Activated B cell treated with CpG ODN at 0.5 μM for 24 hours (primary cell): ENCODE data around the gene ACBD6. TPM values are rescaled to one million over a fixed set of nuclear protein-coding genes. Genes with fewer than 3 reads are reported as not detected.

Source experiments
- ATAC-seq: fragments of 200-7000 bp; cut with Tn5 transposase; one replicate; pipeline ENCODE4 v1.10.0; 2021; ENCODE audit warnings: low read depth, mild to moderate bottlenecking, moderate library complexity
- CTCF ChIA-PET: fragments of 350-600 bp; sonication (Branson Sonifier 250); formaldehyde crosslinking; loops from one replicate; lab custom pipeline; 2021; ENCODE audit warnings: antibody characterized with exemption; lab: Charles Lee
- POLR2A ChIA-PET: fragments of 350-600 bp; sonication (Branson Sonifier 250); formaldehyde crosslinking; loops from one replicate; lab custom pipeline; 2021; ENCODE audit warnings: antibody characterized with exemption; lab: Charles Lee
- DNase-seq: peaks from one replicate; pipeline ENCODE4 v3.0.0; 2022
- H3K27ac Mint-ChIP-seq: one replicate; pipeline ENCODE4 v1.8.0; 2020; ENCODE audit warnings: mixed read lengths
- H3K27me3 Mint-ChIP-seq: one replicate; pipeline ENCODE4 v1.8.0; 2021; ENCODE audit warnings: mixed read lengths
- H3K36me3 Mint-ChIP-seq: one replicate; pipeline ENCODE4 v1.8.0; 2021; ENCODE audit warnings: low read depth, mixed read lengths
- H3K4me1 Mint-ChIP-seq: one replicate; pipeline ENCODE4 v1.8.0; 2021; ENCODE audit warnings: mixed read lengths
- H3K4me3 Mint-ChIP-seq: one replicate; pipeline ENCODE4 v1.8.0; 2020; ENCODE audit warnings: mild to moderate bottlenecking, mixed read lengths
- H3K9me3 Mint-ChIP-seq: one replicate; pipeline ENCODE4 v1.8.0; 2020; ENCODE audit warnings: mixed read lengths
- intact Hi-C: fragments of 100-400 bp; cut with micrococcal nuclease; formaldehyde crosslinking; loops from one replicate; pipeline ENCODE4 v1.15.1; 2024
- total RNA-seq: library from RNA; stranded (reverse); gene quantifications from 2 replicates; pipeline ENCODE4 v1.2.3, GENCODE V29; 2022
- TF ChIP-seq, protein P1 (sequence below): fragments of 200-600 bp; IDR thresholded peaks from one replicate; pipeline ENCODE4 v1.8.0; 2022; ENCODE audit warnings: antibody characterized with exemption, mild to moderate bottlenecking

Gene ACBD6
- total RNA-seq, 1 donor from 2014 or later, result 61.5 TPM

- H3K27me3 Mint-ChIP-seq, result no peaks in the 10 kb centered on the region
- DNase-seq (no peak), ATAC-seq (no peak)
- POLR2A ChIA-PET, result no interaction called here
- H3K9me3 Mint-ChIP-seq, result no peaks in the 10 kb centered on the region
- CTCF ChIA-PET, result interaction anchor here (2.5 kb wide), 1 partner anchor 342 kb away, joined by 13 read pairs; no protein-coding TSS in a partner anchor
- no peaks in the 10 kb centered on the region for H3K36me3 Mint-ChIP-seq
- peaks cover 4% of the 10 kb centered on the region for H3K4me1 Mint-ChIP-seq
- intact Hi-C loops, result loop anchor here (5.0 kb wide), 1 partner anchor 562 kb away; no protein-coding TSS in a partner anchor
- H3K27ac Mint-ChIP-seq, result no peak overlapping the region
- TF ChIP-seq, protein P1, sequence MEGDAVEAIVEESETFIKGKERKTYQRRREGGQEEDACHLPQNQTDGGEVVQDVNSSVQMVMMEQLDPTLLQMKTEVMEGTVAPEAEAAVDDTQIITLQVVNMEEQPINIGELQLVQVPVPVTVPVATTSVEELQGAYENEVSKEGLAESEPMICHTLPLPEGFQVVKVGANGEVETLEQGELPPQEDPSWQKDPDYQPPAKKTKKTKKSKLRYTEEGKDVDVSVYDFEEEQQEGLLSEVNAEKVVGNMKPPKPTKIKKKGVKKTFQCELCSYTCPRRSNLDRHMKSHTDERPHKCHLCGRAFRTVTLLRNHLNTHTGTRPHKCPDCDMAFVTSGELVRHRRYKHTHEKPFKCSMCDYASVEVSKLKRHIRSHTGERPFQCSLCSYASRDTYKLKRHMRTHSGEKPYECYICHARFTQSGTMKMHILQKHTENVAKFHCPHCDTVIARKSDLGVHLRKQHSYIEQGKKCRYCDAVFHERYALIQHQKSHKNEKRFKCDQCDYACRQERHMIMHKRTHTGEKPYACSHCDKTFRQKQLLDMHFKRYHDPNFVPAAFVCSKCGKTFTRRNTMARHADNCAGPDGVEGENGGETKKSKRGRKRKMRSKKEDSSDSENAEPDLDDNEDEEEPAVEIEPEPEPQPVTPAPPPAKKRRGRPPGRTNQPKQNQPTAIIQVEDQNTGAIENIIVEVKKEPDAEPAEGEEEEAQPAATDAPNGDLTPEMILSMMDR, result no peak
- H3K4me3 Mint-ChIP-seq, result no peak overlapping the region
Measured at GRCh38 chr1:180519846-180520245, 17.5 kb upstream of the ACBD6 start.

GRCh38 chr1:180515857-180516388, 13.5 kb upstream of the ACBD6 start:
- POLR2A ChIA-PET, result interaction anchor here (1.9 kb wide), 1 partner anchor 14 kb away, joined by 7 read pairs; the partner anchor contains the start of gene ACBD6
- H3K36me3 Mint-ChIP-seq, result no peaks in the 10 kb centered on the region
- no peak overlapping the region for H3K27ac Mint-ChIP-seq
- TF ChIP-seq, protein P1, result no peak
- no peak for DNase-seq
- no peaks in the 10 kb centered on the region for H3K9me3 Mint-ChIP-seq
- intact Hi-C loops, result loop anchor here (1.0 to 5.0 kb wide), 5 partner anchors 13 to 650 kb away; no protein-coding TSS in a partner anchor
- CTCF ChIA-PET, result interaction anchor here (0.7 to 7.4 kb wide), 16 partner anchors 12 to 650 kb away, joined by 3 to 157 read pairs (median 4); partner anchors contain the start of gene ACBD6
- no peak overlapping the region for H3K4me3 Mint-ChIP-seq
- peak; percentile 89 for ATAC-seq
- H3K4me1 Mint-ChIP-seq, result no peaks in the 10 kb centered on the region
- H3K27me3 Mint-ChIP-seq, result peaks cover 8% of the 10 kb centered on the region

- intact Hi-C loops, result loop anchor here (1.0 to 5.0 kb wide), 3 partner anchors 12 to 651 kb away; no protein-coding TSS in a partner anchor
- H3K4me3 Mint-ChIP-seq, result no peak overlapping the region
- ATAC-seq, result no peak
- no peaks in the 10 kb centered on the region for H3K36me3 Mint-ChIP-seq
- no peak for DNase-seq
- H3K27me3 Mint-ChIP-seq, result peaks cover 10% of the 10 kb centered on the region
- ChIA-PET POLR2A (interaction anchor here (1.9 kb wide), 1 partner anchor 13 kb away, joined by 7 read pairs; the partner anchor contains the start of gene ACBD6), CTCF (interaction anchor here (0.8 to 7.4 kb wide), 13 partner anchors 11 to 650 kb away, joined by 3 to 157 read pairs (median 5); partner anchors contain the start of gene ACBD6)
- H3K4me1 Mint-ChIP-seq, result no peaks in the 10 kb centered on the region
- H3K27ac Mint-ChIP-seq, result no peak overlapping the region
- H3K9me3 Mint-ChIP-seq, result no peaks in the 10 kb centered on the region
- TF ChIP-seq, protein P1, result no peak
Measured at GRCh38 chr1:180515364-180515763, 13.0 kb upstream of the ACBD6 start.

- Mint-ChIP-seq H3K27ac (no peak overlapping the region), H3K9me3 (no peaks in the 10 kb centered on the region), H3K36me3 (no peaks in the 10 kb centered on the region), H3K4me3 (no peak overlapping the region), H3K27me3 (peaks cover 10% of the 10 kb centered on the region), H3K4me1 (no peaks in the 10 kb centered on the region)
- ATAC-seq, result no peak
- CTCF ChIA-PET, result interaction anchor here (7.4 kb wide), 1 partner anchor 349 kb away, joined by 157 read pairs; no protein-coding TSS in a partner anchor
- no peak for DNase-seq
- intact Hi-C loops, result no loop called here
- POLR2A ChIA-PET, result interaction anchor here (0.6 kb wide), 1 partner anchor 283 kb away, joined by 11 read pairs; no protein-coding TSS in a partner anchor
- TF ChIP-seq, protein P1, result no peak
Measured at GRCh38 chr1:180513531-180513930, 11.2 kb upstream of the ACBD6 start.

- no peak for DNase-seq
- no peak for ATAC-seq
- peaks cover 10% of the 10 kb centered on the region for H3K27me3 Mint-ChIP-seq
- H3K27ac Mint-ChIP-seq, result no peak overlapping the region
- H3K4me1 Mint-ChIP-seq, result no peaks in the 10 kb centered on the region
- intact Hi-C loops, result no loop called here
- H3K4me3 Mint-ChIP-seq, result no peak overlapping the region
- no peaks in the 10 kb centered on the region for H3K9me3 Mint-ChIP-seq
- ChIA-PET CTCF (interaction anchor here (7.4 kb wide), 1 partner anchor 352 kb away, joined by 157 read pairs; no protein-coding TSS in a partner anchor), POLR2A (interaction anchor here (1.2 kb wide), 1 partner anchor 8 kb away, joined by 4 read pairs; no protein-coding TSS in a partner anchor)
- H3K36me3 Mint-ChIP-seq, result no peaks in the 10 kb centered on the region
- TF ChIP-seq, protein P1, result no peak
Measured at GRCh38 chr1:180510882-180511281, 8.5 kb upstream of the ACBD6 start.
